ENCODE results near the gene DPEP2. TPM values are rescaled to one million over a fixed set of nuclear protein-coding genes. Genes with fewer than 3 reads are reported as not detected.
"Not testable (repeated sequence)": the region's sequence is repeated elsewhere in the genome, so short reads cannot be mapped to it uniquely, and the experiment has no call there.

DPEP2 gene
- total RNA-seq, 1 donor from 2014 or later: not detected

DNA sequence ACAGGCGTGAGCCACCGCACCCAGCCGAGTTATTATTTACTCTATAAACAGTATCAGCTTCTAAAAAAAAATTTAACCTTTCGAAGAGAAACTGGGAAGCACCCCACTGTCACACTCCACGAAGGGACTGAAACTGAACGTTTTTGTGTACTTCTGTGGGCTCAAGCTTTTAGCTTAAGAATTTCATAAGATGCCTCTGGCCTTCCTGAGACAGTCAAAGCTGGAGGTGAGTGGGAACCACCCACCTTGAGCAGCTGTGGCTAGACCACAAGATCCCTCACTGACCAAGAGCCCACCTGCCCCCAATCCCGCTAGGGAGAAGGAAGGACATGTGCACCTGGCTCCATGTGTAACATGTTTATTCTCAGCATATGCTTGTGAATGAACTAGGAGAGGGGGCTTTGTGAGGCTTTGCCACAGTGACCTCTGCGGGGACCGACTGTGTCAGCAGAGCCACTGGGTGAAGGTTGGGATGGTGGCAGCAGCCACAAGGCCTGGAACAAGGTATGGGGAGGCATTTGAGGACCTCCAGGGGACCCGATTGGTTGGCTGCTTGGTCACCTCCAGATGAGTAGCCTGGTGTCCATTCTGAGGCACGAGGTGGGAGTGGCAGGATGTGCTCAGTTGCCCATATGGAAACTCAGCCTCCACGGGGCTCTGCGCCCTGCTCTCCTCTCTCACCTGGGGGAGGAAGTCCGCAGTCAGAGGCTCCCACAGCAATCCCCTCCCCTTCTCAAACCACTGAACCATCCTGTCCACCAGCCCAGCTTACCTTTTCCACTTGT is 23.8 kb downstream of the DPEP2 start:
- peak overlapping the region; percentile 30 for H3K4me3 Mint-ChIP-seq

DNA sequence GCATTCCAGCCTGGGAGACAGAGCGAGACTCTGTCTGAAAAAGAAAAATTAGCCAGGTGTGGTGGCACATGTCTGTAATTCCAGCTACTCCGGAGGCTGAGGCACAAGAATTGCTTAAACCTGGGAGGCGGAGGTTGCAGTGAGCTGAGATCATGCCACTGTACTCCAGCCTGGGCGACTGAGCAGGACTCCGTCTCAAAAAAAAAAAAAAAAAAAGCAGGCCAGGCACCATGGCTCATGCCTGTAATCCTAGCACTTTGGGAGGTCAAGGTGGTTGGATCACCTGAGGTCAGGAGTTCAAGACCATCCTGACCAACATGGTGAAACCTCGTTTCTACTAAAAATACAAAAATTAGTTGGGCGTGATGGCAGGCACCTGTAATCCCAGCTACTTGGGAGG is 27.0 kb downstream of the DPEP2 start:
- not testable (repeated sequence) for DNase-seq (ENCODE audit: low spot score)

More for the DNA sequence above, 23.8 kb downstream of the DPEP2 start:
- no peaks in the 10 kb centered on the region for H3K79me2 ChIP-seq (ENCODE audit: low read depth)
- no peak overlapping the region for H3K4me3 ChIP-seq
- Mint-ChIP-seq H3K4me1 (no peaks in the 10 kb centered on the region), H3K27ac (no peak overlapping the region), H3K36me3 (no peaks in the 10 kb centered on the region), H3K9me3 (no peaks in the 10 kb centered on the region), H3K27me3 (ENCODE audit: insufficient read depth, low read depth) (peaks cover 14% of the 10 kb centered on the region)
- H3K27ac ChIP-seq: no peak overlapping the region
- no peaks in the 10 kb centered on the region for H3K9me3 ChIP-seq (ENCODE audit: low read depth)
- H3K36me3 ChIP-seq: no peaks in the 10 kb centered on the region
- no peak overlapping the region for H2AFZ ChIP-seq (replicated peaks)
- no peak overlapping the region for H3K9ac ChIP-seq
- H3K4me1 ChIP-seq: no peaks in the 10 kb centered on the region
- no peaks in the 10 kb centered on the region for H4K20me1 ChIP-seq (ENCODE audit: low read depth)
- no peaks in the 10 kb centered on the region for H3F3A ChIP-seq (ENCODE audit: low read depth)
- TF ChIP-seq EZH2 (IDR thresholded peaks at IDR 0.05) (no peak), EZH2phosphoT487 (IDR thresholded peaks at IDR 0.05) (no peak)
- TF ChIP-seq, protein P1, sequence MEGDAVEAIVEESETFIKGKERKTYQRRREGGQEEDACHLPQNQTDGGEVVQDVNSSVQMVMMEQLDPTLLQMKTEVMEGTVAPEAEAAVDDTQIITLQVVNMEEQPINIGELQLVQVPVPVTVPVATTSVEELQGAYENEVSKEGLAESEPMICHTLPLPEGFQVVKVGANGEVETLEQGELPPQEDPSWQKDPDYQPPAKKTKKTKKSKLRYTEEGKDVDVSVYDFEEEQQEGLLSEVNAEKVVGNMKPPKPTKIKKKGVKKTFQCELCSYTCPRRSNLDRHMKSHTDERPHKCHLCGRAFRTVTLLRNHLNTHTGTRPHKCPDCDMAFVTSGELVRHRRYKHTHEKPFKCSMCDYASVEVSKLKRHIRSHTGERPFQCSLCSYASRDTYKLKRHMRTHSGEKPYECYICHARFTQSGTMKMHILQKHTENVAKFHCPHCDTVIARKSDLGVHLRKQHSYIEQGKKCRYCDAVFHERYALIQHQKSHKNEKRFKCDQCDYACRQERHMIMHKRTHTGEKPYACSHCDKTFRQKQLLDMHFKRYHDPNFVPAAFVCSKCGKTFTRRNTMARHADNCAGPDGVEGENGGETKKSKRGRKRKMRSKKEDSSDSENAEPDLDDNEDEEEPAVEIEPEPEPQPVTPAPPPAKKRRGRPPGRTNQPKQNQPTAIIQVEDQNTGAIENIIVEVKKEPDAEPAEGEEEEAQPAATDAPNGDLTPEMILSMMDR (IDR thresholded peaks at IDR 0.05): no peak
- no peaks in the 10 kb centered on the region for H3K27me3 ChIP-seq
- no peak for DNase-seq (ENCODE audit: low spot score)
- H3K4me2 ChIP-seq: no peak overlapping the region

DNA sequence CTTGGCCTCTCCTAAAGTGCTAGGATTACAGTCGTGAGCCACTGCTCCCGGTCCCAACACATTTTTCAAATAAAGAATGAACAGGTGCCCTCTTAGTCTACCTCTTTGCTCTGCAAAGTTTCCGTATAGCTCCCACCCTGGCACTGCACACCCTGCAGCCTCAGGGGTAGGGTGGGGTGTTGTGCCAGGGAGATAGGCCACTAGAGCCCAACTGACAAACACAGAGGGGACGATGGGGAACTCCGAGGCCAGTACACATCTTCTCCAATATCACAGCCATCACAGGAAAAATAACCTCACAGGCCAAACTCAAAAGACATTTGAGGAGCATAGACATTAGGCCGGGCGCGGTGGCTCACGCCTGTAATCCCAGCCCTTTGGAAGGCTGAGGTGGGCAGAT is 28.2 kb downstream of the DPEP2 start:
- H3K27ac ChIP-seq: no peak overlapping the region
- no peak for DNase-seq (ENCODE audit: low spot score)
- Mint-ChIP-seq H3K4me3 (peak overlapping the region; percentile 10), H3K27ac (no peak overlapping the region), H3K36me3 (no peaks in the 10 kb centered on the region), H3K9me3 (no peaks in the 10 kb centered on the region), H3K27me3 (ENCODE audit: insufficient read depth, low read depth) (peaks cover 28% of the 10 kb centered on the region), H3K4me1 (peaks cover 16% of the 10 kb centered on the region)
- TF ChIP-seq, protein P1 (IDR thresholded peaks at IDR 0.05): no peak
- no peak for TF ChIP-seq EZH2phosphoT487 (IDR thresholded peaks at IDR 0.05)
- TF ChIP-seq EZH2 (IDR thresholded peaks at IDR 0.05): no peak
- H3K36me3 ChIP-seq: no peaks in the 10 kb centered on the region
- peaks cover 24% of the 10 kb centered on the region for H3F3A ChIP-seq (ENCODE audit: low read depth)
- H3K79me2 ChIP-seq (ENCODE audit: low read depth): no peaks in the 10 kb centered on the region
- no peak overlapping the region for H3K9ac ChIP-seq
- H3K9me3 ChIP-seq (ENCODE audit: low read depth): no peaks in the 10 kb centered on the region
- H3K27me3 ChIP-seq: peaks cover 20% of the 10 kb centered on the region
- H3K4me3 ChIP-seq: no peak overlapping the region
- no peak overlapping the region for H3K4me2 ChIP-seq
- H2AFZ ChIP-seq (replicated peaks): no peak overlapping the region
- H4K20me1 ChIP-seq (ENCODE audit: low read depth): peaks cover 5% of the 10 kb centered on the region
- H3K4me1 ChIP-seq: peaks cover 9% of the 10 kb centered on the region

More for the DNA sequence above, 27.0 kb downstream of the DPEP2 start:
- not testable (repeated sequence) for H2AFZ ChIP-seq (replicated peaks); H3K4me2 ChIP-seq; H3K9ac ChIP-seq; H3K36me3 ChIP-seq; H3K9me3 Mint-ChIP-seq; H3K36me3 Mint-ChIP-seq; H3K4me1 ChIP-seq; H3K4me3 Mint-ChIP-seq; H3K27ac Mint-ChIP-seq; H3K4me3 ChIP-seq; H3K79me2 ChIP-seq (ENCODE audit: low read depth); H3K9me3 ChIP-seq (ENCODE audit: low read depth); H3K27ac ChIP-seq; H4K20me1 ChIP-seq (ENCODE audit: low read depth)
- H3K27me3 ChIP-seq: peaks cover 18% of the 10 kb centered on the region
- Mint-ChIP-seq H3K4me1 (peaks cover 12% of the 10 kb centered on the region), H3K27me3 (ENCODE audit: insufficient read depth, low read depth) (peaks cover 25% of the 10 kb centered on the region)
- H3F3A ChIP-seq (ENCODE audit: low read depth): peaks cover 19% of the 10 kb centered on the region

All from neural progenitor cell (in vitro differentiated cells).